Measurements from ENCODE around the gene PDIA2. TPM values are rescaled to one million over a fixed set of nuclear protein-coding genes. Genes with fewer than 3 reads are reported as not detected.
"Not testable (repeated sequence)": the region's sequence is repeated elsewhere in the genome, so short reads cannot be mapped to it uniquely, and the experiment has no call there.

PDIA2 gene
- total RNA-seq, 1 experiment from 2014 or later, result not detected

DNA sequence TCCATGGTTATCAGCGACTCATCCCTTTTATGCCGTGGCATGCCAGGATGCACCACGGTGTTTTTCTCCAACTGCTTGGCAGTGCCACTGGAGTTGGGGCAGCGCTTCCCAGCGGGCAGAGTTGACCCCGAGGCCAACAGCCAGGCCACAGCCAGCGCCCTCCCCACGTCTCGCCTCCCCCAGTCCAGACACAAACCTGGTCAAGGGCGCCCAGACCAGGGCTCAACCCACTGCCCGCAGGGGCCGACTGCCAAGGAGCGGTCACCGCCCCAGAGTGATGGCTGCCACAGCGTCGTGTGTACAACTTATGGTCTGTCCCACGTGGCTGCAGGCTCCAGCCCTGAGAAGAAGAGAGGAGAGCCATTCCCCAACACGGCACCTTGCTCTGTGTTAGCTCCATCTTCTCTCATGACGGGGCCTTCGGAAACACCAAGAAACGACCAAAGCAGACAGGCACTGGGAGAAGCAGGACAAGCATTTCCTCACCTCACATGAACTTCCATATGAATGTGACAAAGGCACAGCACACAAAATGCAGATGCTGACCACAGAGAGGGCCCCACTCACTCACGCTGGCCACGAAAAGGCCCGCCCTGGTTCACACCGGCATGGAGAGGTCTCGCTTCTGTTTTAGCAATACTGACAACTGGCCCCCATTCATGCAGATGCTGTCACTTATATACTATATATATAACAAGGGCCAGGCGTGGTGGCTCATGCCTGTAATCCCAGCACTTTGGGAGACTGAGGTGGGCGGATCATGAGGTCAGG is 42.6 kb downstream of the PDIA2 start:
- DNase-seq (ENCODE audit: low spot score), result no peak

DNA sequence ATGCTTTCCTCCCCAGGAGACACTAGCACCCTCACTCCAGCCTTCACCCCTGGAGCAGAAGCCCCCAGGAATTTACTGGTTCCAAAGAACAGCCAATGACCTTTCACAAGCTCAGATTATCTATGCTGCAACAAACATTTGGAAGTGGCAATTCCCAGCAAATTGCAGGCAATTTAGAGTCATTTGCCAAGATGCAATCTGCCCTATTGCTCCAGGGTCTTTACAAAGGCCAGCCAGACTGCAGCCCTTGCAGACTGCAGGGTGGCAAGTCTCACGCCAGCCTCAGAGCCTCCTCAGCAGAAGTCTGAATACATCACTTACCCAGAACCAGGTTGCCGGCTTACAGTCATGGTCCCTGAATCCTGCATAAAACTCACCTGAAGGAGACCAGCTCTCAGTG is 47.8 kb downstream of the PDIA2 start:
- no peak for DNase-seq (ENCODE audit: low spot score)

DNA sequence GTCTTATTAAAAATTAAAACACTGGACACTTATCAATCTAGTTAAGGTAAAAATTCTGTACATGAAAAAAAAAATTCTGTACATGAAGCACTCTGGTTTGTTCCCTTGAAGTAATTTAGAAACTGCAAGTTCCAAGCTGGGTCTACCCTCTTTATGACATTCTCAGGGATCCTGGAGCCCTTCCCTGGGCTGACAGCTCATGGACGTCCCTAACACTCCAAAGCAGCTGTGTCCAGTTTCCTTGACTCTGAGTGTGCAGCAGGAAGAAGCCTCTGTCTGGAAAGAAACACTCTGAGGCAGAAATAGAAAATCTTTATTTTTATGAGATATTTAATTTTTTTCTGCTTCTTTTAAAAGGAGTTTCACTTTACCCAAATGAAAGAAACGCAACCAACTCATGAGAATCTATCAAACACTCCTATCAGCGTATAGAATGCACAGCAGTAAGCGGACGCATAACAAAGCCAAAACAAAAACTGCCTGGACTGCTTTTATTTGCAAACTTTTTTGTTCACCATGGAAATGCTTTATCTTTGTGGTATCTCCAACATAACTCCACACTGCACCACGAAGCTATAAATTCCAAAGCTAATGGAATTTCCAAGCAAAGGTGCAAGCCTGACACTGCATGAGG is 48.3 kb downstream of the PDIA2 start:
- not testable (repeated sequence) for DNase-seq (ENCODE audit: low spot score)

GRCh38 chr16:333406-334094 is 50.6 kb downstream of the PDIA2 start:
- no peak for DNase-seq (ENCODE audit: low spot score)

GRCh38 chr16:334164-334832 is 51.3 kb downstream of the PDIA2 start:
- DNase-seq (ENCODE audit: low spot score), result not testable (repeated sequence)

DNA sequence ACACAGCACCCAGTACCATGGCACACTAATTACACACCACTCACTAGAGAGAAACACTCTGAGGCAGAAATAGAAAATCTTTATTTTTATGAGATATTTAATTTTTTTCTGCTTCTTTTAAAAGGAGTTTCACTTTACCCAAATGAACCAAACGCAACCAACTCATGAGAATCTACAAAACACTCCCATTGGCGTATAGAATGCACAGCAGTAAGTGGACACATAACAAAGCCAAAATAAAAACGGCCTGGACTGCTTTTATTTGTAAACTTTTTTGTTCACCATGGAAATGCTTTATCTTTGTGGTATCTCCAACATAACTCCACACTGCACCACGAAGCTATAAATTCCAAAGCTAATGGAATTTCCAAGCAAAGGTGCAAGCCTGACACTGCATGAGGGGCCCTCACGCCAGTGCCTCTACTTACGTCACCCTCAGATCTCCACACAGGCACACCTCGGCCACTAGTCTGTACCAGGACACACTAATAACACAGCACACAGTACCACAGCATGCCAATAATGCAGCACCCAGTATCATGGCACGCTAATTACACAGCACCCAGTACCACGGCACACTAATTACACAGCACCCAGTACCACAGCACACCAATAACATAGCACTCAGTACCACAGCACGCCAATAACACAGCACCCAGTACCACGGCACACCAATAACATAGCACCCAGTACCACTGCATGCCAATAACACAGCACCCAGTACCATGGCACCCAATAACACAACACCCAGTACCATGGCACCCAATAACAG is 52.1 kb downstream of the PDIA2 start:
- not testable (repeated sequence) for DNase-seq (ENCODE audit: low spot score)

DNA sequence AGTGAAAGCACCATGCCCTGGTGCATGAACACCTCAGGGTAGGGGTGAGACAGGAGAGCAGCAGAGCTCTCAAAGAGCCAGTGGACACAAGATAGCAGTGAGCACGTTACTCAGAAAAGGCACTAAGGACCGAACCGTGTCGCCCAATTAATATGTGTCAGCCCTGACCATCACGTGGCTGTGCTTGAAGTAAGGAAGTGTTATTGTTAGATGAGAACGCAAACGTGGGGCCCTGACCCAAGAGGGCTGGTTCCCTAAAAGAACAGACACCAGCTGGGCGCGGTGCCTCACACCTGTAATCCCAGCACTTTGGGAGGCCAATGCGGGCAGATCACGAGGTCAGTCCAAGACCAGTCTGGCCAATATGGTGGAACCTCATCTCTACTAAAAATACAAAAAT is 53.3 kb downstream of the PDIA2 start:
- DNase-seq (ENCODE audit: low spot score), result no peak

Other genes starting within 250 kb of the PDIA2 start
- 8.3 and 12.5 TPM in 2 replicates for gene POLR3K, start 229.6 kb upstream of the PDIA2 start, total RNA-seq (2014; rRNA removed; shearing (Covaris generic))
- gene SNRNP25, start 229.3 kb upstream of the PDIA2 start, total RNA-seq (2014; rRNA removed; shearing (Covaris generic)), result 42.4 and 46.6 TPM in 2 replicates
- gene RHBDF1, start 210.5 kb upstream of the PDIA2 start, total RNA-seq (2014; rRNA removed; shearing (Covaris generic)), result 12.4 and 15.5 TPM in 2 replicates
- gene MPG, start 204.9 kb upstream of the PDIA2 start, total RNA-seq (2014; rRNA removed; shearing (Covaris generic)), result 62.8 and 94.3 TPM in 2 replicates
- 2.6 and 5.0 TPM in 2 replicates for gene NPRL3, start 144.5 kb upstream of the PDIA2 start, total RNA-seq (2014; rRNA removed; shearing (Covaris generic))
- gene HBZ, start 130.5 kb upstream of the PDIA2 start, total RNA-seq (2014; rRNA removed; shearing (Covaris generic)), result not detected in 2 replicates
- not detected in 2 replicates for gene HBM, start 117.2 kb upstream of the PDIA2 start, total RNA-seq (2014; rRNA removed; shearing (Covaris generic))
- gene HBA2, start 110.3 kb upstream of the PDIA2 start, total RNA-seq (2014; rRNA removed; shearing (Covaris generic)), result 3.3 TPM in 1 of 2 replicates, not detected in the other
- not detected in 2 replicates for gene HBA1, start 106.5 kb upstream of the PDIA2 start, total RNA-seq (2014; rRNA removed; shearing (Covaris generic))
- gene HBQ1, start 102.7 kb upstream of the PDIA2 start, total RNA-seq (2014; rRNA removed; shearing (Covaris generic)), result not detected in 2 replicates
- 39.6 and 44.7 TPM in 2 replicates for gene LUC7L, start 53.7 kb upstream of the PDIA2 start, total RNA-seq (2014; rRNA removed; shearing (Covaris generic))
- 118 and 178 TPM in 2 replicates for gene FAM234A, start 48.3 kb upstream of the PDIA2 start, total RNA-seq (2014; rRNA removed; shearing (Covaris generic))
- gene RGS11, start 7.2 kb upstream of the PDIA2 start, total RNA-seq (2014; rRNA removed; shearing (Covaris generic)), result not detected in 2 replicates
- not detected in 2 replicates for gene ARHGDIG, start 2.6 kb upstream of the PDIA2 start, total RNA-seq (2014; rRNA removed; shearing (Covaris generic))
- gene AXIN1, start 69.6 kb downstream of the PDIA2 start, total RNA-seq (2014; rRNA removed; shearing (Covaris generic)), result 5.6 and 7.0 TPM in 2 replicates
- 159 and 167 TPM in 2 replicates for gene MRPL28, start 87.4 kb downstream of the PDIA2 start, total RNA-seq (2014; rRNA removed; shearing (Covaris generic))
- gene PGAP6, start 98.8 kb downstream of the PDIA2 start, total RNA-seq (2014; rRNA removed; shearing (Covaris generic)), result 13.7 and 15.9 TPM in 2 replicates
- 87.5 and 95.3 TPM in 2 replicates for gene NME4, start 114.0 kb downstream of the PDIA2 start, total RNA-seq (2014; rRNA removed; shearing (Covaris generic))
- gene DECR2, start 118.7 kb downstream of the PDIA2 start, total RNA-seq (2014; rRNA removed; shearing (Covaris generic)), result 5.9 and 8.7 TPM in 2 replicates
- gene RAB11FIP3, start 142.5 kb downstream of the PDIA2 start, total RNA-seq (2014; rRNA removed; shearing (Covaris generic)), result 5.4 and 11.5 TPM in 2 replicates
- 4.4 and 8.3 TPM in 2 replicates for gene CAPN15, start 244.5 kb downstream of the PDIA2 start, total RNA-seq (2014; rRNA removed; shearing (Covaris generic))